HG03135 (cell line): ENCODE measurements around the gene PLK3.

Experiments used
- ATAC-seq: cut with Tn5 transposase; IDR thresholded peaks from one replicate; pipeline ENCODE4 v1.9.1; 2021; ENCODE audit warnings: mild to moderate bottlenecking, moderate library complexity; ENCODE audit not compliant: unreplicated experiment

Gene PLK3

GRCh38 chr1:44853201-44853600 lies 53.0 kb downstream of the PLK3 start:
- no peak for ATAC-seq

- ATAC-seq: no peak
Measured at GRCh38 chr1:44854970-44855369, 54.8 kb downstream of the PLK3 start.
